Sciatic nerve (tissue), 2 donors: Measurements from ENCODE around the gene ARTN. TPM values are rescaled to one million over a fixed set of nuclear protein-coding genes. Genes with fewer than 3 reads are reported as not detected.

Experiments used
- ATAC-seq: fragments of 200-7000 bp; cut with Tn5 transposase; one replicate; pipeline ENCODE4 v1.9.1; 2020; ENCODE audit warnings: mild to moderate bottlenecking, moderate library complexity
- DNase-seq: peaks from one replicate; pipeline ENCODE4 v3.0.0-alpha.2; 2020; ENCODE audit warnings: low spot score
- intact Hi-C: fragments of 100-400 bp; cut with DNase I; formaldehyde crosslinking; loops from one replicate; pipeline ENCODE4 v1.14.2; 2022
- total RNA-seq: library from RNA; stranded (reverse); fragmentation: NEBNext Ultra II Directional; extraction: Animal tissue kit (Norgen Biotek cat#: 25700); gene quantifications from one replicate; pipeline ENCODE4 v1.2.1, GENCODE V29; 2021
- donor health status: DM: no; HTN: no; CAD: no.
- donor health status: DM: no; HTN: no; CAD: no.

ARTN gene
- total RNA-seq, 1 donor from 2014 or later, result 0.94 TPM

GRCh38 chr1:43979528-43980254, 46.1 kb downstream of the ARTN start:
- ATAC-seq (peak; percentile 41), DNase-seq (peak; percentile 72)
- intact Hi-C loops, result no loop called here

GRCh38 chr1:43980255-43981134, 46.9 kb downstream of the ARTN start:
- intact Hi-C loops, result no loop called here
- no peak for DNase-seq
- no peak for ATAC-seq

DNA sequence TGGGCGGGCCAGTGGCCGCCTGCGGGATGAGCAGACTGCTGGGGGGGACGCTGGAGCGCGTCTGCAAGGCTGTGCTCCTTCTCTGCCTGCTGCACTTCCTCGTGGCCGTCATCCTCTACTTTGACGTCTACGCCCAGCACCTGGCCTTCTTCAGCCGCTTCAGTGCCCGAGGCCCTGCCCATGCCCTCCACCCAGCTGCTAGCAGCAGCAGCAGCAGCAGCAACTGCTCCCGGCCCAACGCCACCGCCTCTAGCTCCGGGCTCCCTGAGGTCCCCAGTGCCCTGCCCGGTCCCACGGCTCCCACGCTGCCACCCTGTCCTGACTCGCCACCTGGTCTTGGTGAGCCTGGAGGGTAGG, 47.5 kb downstream of the ARTN start:
- no peak for ATAC-seq
- intact Hi-C loops, result no loop called here
- no peak for DNase-seq

DNA sequence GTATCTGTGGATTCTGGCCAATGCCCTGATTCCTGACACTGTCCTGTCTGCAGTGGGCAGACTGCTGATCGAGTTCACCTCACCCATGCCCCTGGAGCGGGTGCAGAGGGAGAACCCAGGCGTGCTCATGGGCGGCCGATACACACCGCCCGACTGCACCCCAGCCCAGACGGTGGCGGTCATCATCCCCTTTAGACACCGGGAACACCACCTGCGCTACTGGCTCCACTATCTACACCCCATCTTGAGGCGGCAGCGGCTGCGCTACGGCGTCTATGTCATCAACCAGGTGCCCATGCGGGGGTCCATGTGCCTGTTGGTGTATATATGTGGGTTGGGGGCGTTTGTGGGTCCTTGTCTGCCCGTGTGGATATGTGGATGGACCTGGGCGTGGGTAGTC, 48.0 kb downstream of the ARTN start:
- intact Hi-C loops, result no loop called here

GRCh38 chr1:43982241-43982640, 48.6 kb downstream of the ARTN start:
- ATAC-seq (no peak), DNase-seq (no peak)
- intact Hi-C loops, result no loop called here

More for the DNA sequence above, 48.0 kb downstream of the ARTN start:
- no peak for ATAC-seq
- DNase-seq, result no peak

DNA sequence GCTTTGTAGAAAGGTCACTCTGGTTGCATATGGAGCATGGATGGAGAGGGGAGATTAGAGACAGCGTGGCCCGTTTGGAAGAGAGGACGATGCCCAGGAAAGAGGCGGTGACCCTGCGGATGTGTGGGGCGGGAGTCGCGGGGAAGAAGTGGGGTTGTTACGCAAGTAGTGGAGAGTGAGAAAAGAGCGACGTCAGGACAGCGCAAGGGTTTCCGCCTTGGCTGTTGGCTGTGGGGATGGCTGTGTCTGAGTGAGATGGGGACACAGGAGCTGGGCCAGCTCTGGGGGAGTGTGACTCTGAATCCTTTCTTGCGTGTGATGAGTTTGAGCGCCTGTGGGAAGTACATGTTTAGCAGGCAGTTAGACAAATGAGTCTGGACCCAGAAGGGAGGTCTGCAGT, 49.2 kb downstream of the ARTN start:
- DNase-seq (no peak), ATAC-seq (no peak)
- intact Hi-C loops, result no loop called here

DNA sequence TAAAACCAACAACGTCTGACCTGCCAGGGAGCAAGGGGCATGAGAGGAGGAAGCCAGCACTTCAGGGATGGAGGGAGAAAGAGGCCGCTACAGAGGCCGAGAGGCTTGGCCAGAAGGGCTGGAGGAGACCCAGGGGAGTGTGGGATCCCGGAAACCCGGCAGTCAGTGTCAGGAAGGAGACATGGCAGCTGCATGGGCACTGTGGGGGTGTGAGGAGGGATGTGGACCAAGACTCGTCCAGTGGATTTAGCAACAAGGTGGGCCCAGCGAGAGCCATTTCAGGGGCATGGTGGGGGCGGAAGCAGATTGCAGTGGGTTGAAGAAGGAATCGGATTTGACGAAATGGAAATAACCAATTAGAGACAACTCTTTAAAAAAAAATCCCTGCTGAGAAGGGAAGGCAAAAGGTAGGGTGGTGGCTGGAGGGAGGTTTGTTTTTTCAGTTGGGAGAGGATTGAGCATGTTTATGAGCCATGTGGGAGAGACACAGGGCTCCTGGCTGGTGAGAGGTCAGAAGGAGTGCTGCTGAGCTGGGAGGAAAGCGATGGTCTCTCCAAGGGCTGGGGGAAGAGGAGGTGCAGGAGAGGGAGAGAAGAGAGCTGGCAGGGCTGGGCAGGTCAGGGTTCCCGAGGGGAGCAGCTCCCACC, 49.8 kb downstream of the ARTN start:
- intact Hi-C loops, result no loop called here
- DNase-seq, result no peak
- ATAC-seq, result no peak

DNA sequence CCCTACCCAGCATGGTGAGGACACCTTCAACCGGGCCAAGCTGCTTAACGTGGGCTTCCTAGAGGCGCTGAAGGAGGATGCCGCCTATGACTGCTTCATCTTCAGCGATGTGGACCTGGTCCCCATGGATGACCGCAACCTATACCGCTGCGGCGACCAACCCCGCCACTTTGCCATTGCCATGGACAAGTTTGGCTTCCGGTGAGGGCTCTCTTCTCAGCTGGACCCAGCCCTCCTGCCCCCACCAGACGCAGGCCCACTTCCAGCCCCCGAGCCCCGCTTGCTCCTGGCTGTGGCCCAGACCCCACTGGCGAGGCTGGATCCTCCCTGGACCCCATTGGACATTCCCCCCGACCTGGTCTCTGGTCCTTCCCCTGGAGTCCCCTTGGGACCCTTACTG, 51.3 kb downstream of the ARTN start:
- ATAC-seq, result no peak
- intact Hi-C loops, result no loop called here
- DNase-seq, result no peak

DNA sequence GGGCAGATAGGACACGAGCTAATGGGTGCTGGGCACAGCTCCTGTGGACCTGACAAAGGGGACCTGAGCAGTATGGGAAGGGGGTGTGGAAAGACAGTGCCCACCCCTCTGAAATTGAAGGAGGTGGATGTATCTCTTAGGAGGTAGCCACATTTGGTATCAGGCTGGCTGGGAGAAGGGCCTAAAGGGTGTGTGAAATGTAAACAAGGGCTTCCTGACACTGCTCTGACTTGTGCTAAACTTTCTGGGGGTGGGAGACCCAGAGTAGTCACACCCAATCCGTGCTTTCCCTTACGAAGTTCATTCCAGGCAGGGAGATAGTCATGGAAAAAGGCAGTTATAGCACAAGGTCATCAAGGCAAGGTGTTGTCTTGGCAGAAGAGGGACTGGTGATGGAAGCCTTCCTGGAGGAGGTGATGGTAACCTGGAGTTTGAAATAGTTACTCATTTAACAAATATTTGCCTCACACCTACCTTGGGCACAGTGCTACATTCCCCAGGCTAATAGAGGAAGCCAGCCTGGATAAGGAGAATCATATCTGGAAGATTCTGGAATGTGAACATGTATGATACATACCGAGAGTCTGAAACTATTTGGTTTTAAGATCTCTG, 52.5 kb downstream of the ARTN start:
- ATAC-seq, result no peak
- intact Hi-C loops, result no loop called here

GRCh38 chr1:43986712-43987111, 53.1 kb downstream of the ARTN start:
- intact Hi-C loops, result no loop called here
- ATAC-seq (no peak), DNase-seq (no peak)

More for the DNA sequence above, 52.5 kb downstream of the ARTN start:
- DNase-seq, result no peak

Other genes starting within 250 kb of the ARTN start
- gene ST3GAL3, start 226.3 kb upstream of the ARTN start, total RNA-seq, result 35.8 TPM
- gene IPO13, start 13.1 kb downstream of the ARTN start, total RNA-seq, result 29.0 TPM
- gene DPH2, start 36.2 kb downstream of the ARTN start, total RNA-seq, result 12.0 TPM
- gene ATP6V0B, start 41.2 kb downstream of the ARTN start, total RNA-seq, result 79.4 TPM
- 26.5 TPM for gene B4GALT2, start 45.4 kb downstream of the ARTN start, total RNA-seq
- 5.4 TPM for gene CCDC24, start 57.8 kb downstream of the ARTN start, total RNA-seq
- gene SLC6A9, start 97.7 kb downstream of the ARTN start, total RNA-seq, result 6.5 TPM
- gene KLF17, start 185.0 kb downstream of the ARTN start, total RNA-seq, result not detected
- not detected for gene KLF18, start 207.8 kb downstream of the ARTN start, total RNA-seq